Lower leg skin (tissue), 4 donors: ENCODE results near the gene KYNU. TPM values are rescaled to one million over a fixed set of nuclear protein-coding genes. Genes with fewer than 3 reads are reported as not detected.

Experiments
- DNase-seq, 2 donors: peaks; one replicate each; pipeline ENCODE4 v3.0.0-alpha.2; 2019; ENCODE audit warnings: low spot score in 2 of 2
- H3K4me3 ChIP-seq: fragments of 200-600 bp; sonication (generic); 2 replicates; pipeline ENCODE4 v1.5.1; 2017; ENCODE audit warnings: mild to moderate bottlenecking, low read depth; ENCODE audit not compliant: poor library complexity, severe bottlenecking
- CTCF ChIP-seq, 3 donors: fragments of 450-650 bp; IDR thresholded peaks; one replicate each; pipeline ENCODE4 v1.5.1; 2016; ENCODE audit warnings: antibody characterized with exemption in 3 of 3, mild to moderate bottlenecking in 3 of 3, moderate library complexity in 2 of 3
- POLR2A ChIP-seq, 2 donors: fragments of 450-650 bp; IDR thresholded peaks; one replicate each; pipeline ENCODE4 v1.6.1; 2016 to 2017; ENCODE audit warnings: antibody characterized with exemption in 2 of 2, mild to moderate bottlenecking in 1 of 2, moderate library complexity in 1 of 2
- WGBS, 2 donors: methylation state at CpG; one replicate each; pipeline ENCODE4 v1.1.5; 2018; 5-methylcytosine and 5-hydroxymethylcytosine counted together
- intact Hi-C: fragments of 100-400 bp; cut with DNase I; formaldehyde crosslinking; loops from one replicate; pipeline ENCODE4 v1.15.0; 2023; ENCODE audit warnings: low total_unique reads
- total RNA-seq, 4 donors: library from RNA; depleted of rRNA; stranded (reverse); fragments of >200 nt; gene quantifications; one replicate each; pipeline ENCODE4 v1.1.0, GENCODE V29; 2016

KYNU gene
- total RNA-seq, 4 donors from 2014 or later, result 1.2 to 6.1 (median 2.6) TPM

GRCh38 chr2:142951190-142952007 lies 73.9 kb downstream of the KYNU start:
- no peak for DNase-seq
- no peak overlapping the region for H3K4me3 ChIP-seq
- TF ChIP-seq POLR2A (IDR thresholded peaks at IDR 0.05) (no peak), CTCF (IDR thresholded peaks at IDR 0.05) (no peak)
- intact Hi-C loops, result no loop called here

GRCh38 chr2:142952018-142952417 lies 74.6 kb downstream of the KYNU start:
- TF ChIP-seq POLR2A (IDR thresholded peaks at IDR 0.05) (no peak), CTCF (IDR thresholded peaks at IDR 0.05) (no peak)
- no peak overlapping the region for H3K4me3 ChIP-seq
- no peak for DNase-seq
- WGBS, 2 donors, result 89 to 98% methylated on average over 3 of the region's 3 CpGs
- intact Hi-C loops, result no loop called here

GRCh38 chr2:142952793-142953494 lies 75.5 kb downstream of the KYNU start:
- no peak for TF ChIP-seq POLR2A (IDR thresholded peaks at IDR 0.05)
- no peak for TF ChIP-seq CTCF (IDR thresholded peaks at IDR 0.05)
- intact Hi-C loops, result no loop called here
- H3K4me3 ChIP-seq, result no peak overlapping the region
- DNase-seq, result no peak
- WGBS, 2 donors, result 68 to 75% methylated on average over 6 of the region's 6 CpGs

GRCh38 chr2:142954493-142954892 lies 77.0 kb downstream of the KYNU start:
- WGBS, 2 donors, result 65 to 71% methylated on average over 1 of the region's 1 CpG
- no peak for DNase-seq
- no peak overlapping the region for H3K4me3 ChIP-seq
- TF ChIP-seq CTCF (IDR thresholded peaks at IDR 0.05) (no peak), POLR2A (IDR thresholded peaks at IDR 0.05) (no peak)
- intact Hi-C loops, result no loop called here

- 79 to 83% methylated on average over 1 of the region's 1 CpG for WGBS, 2 donors
- intact Hi-C loops, result no loop called here
- no peak overlapping the region for H3K4me3 ChIP-seq
- DNase-seq, result no peak
- no peak for TF ChIP-seq CTCF (IDR thresholded peaks at IDR 0.05)
- no peak for TF ChIP-seq POLR2A (IDR thresholded peaks at IDR 0.05)
Observed at GRCh38 chr2:142957144-142957543, 79.7 kb downstream of the KYNU start.
